ENCODE data around the gene RUFY2.

RUFY2 gene

DNA sequence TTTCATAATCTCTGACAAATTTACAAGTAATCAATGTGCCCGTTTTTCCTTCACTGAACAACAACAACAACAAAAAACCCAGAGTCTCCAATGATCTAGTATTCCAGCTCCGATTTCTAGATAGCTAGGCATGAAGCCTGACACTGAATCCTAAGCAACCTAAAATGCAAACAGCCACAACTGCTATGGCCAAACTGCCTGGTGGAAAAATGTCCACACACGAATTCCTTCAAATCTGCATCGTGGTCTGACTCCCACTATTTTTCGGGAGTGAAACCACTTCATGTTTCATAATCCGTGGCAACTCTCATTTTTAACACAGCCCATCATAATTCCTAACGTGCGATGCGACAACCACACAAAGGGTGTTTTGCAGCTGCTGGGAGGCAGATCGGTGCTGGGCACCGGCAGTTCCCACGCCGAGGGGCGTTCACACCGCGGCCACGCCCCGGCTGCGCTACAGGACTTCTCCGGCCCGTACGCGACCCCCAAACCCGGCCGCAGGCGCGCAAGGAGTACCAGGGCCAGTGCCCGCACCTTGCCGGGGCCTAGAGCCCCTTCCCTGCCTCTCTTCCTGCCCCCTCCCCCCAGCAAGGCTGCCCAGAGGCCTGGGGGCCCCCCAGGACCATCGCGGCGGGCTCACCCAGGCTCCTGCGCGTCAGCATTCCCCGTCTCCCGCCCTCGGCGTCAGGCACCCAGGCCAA is 814 bp downstream of the RUFY2 start:
- Histone ChIP-seq H3K4me3 (ENCODE audit: low read length) (peak overlapping the region; percentile 43), H3K27me3 (ENCODE audit: control insufficient read depth, insufficient read depth, low read length) (no peaks in the 10 kb centered on the region), H3K36me3 (ENCODE audit: control insufficient read depth, insufficient read depth, low read length) (no peaks in the 10 kb centered on the region)

DNA sequence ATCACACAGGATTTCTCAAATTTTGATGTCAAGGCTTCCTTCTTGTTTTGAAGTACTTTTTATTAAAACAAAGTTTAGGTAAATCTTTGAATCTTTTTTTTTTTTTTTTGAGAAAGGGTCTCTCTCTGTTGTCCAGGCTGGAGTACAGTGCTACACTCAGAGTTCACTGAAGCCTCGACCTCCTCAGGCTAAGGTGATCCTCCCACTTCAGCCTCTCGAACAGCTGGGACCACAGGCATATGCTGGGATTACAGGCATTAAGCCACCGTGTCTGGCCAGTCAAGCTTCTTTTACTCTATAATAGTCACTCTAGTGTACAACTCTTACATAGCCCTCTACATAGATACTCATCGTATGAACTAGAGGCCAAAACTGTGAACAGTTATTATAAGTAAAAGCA is 3.4 kb downstream of the RUFY2 start:
- Histone ChIP-seq H3K36me3 (ENCODE audit: control insufficient read depth, insufficient read depth, low read length) (no peaks in the 10 kb centered on the region), H3K9ac (ENCODE audit: low read length) (no peak overlapping the region), H3K4me3 (ENCODE audit: low read length) (no peak overlapping the region), H3K4me1 (ENCODE audit: control insufficient read depth, insufficient read depth, low read length) (no peaks in the 10 kb centered on the region), H3K27me3 (ENCODE audit: control insufficient read depth, insufficient read depth, low read length) (no peaks in the 10 kb centered on the region), H3K9me3 (ENCODE audit: control insufficient read depth, low read length) (no peaks in the 10 kb centered on the region)

More for the DNA sequence above, 814 bp downstream of the RUFY2 start:
- Histone ChIP-seq H3K4me1 (ENCODE audit: control insufficient read depth, insufficient read depth, low read length) (no peaks in the 10 kb centered on the region), H3K9me3 (ENCODE audit: control insufficient read depth, low read length) (no peaks in the 10 kb centered on the region), H3K9ac (ENCODE audit: low read length) (peak overlapping the region; percentile 98)

DNA sequence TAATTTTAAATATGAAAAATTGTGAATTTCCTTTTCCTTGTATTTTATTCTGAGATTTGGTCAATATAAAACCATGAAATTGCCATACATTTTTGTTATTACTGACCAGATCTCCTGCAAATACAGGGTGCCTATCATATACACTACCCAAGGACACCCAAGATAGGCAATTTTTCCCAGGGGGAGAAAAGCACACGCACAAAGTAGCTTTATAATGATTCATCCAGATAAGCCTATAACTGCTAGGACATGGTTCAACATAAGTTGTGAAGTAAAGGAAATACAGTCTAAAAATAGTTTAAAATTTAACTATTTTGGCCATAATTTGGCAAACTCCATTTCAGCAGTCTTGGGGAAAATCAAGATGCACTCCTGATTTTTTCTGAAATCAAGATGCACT is 4.8 kb downstream of the RUFY2 start:
- H3K9me3 ChIP-seq (ENCODE audit: control insufficient read depth, low read length) = no peaks in the 10 kb centered on the region
- no peaks in the 10 kb centered on the region for H3K36me3 ChIP-seq (ENCODE audit: control insufficient read depth, insufficient read depth, low read length)
- no peak overlapping the region for H3K9ac ChIP-seq (ENCODE audit: low read length)
- no peaks in the 10 kb centered on the region for H3K4me1 ChIP-seq (ENCODE audit: control insufficient read depth, insufficient read depth, low read length)
- no peaks in the 10 kb centered on the region for H3K27me3 ChIP-seq (ENCODE audit: control insufficient read depth, insufficient read depth, low read length)
- H3K4me3 ChIP-seq (ENCODE audit: low read length) = no peak overlapping the region

DNA sequence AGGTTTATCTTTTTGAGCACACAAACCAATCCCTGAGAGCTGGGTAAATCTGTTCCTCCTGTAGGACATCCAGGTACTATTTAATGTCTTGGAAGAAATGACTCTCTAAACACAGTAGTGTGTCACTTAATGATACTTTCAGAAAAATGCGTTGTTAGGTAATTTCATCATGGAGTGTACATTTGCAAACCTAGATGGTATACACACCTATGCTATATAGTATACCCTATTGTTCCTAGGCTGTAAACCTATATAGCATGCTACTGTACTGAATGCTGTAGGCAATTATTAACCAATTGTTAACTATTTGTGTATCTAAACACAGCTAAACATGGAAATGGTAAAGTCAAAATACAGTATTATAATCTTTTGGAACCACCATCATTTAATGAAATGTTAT is 10.1 kb downstream of the RUFY2 start:
- Histone ChIP-seq H3K9ac (ENCODE audit: low read length) (no peak overlapping the region), H3K4me3 (ENCODE audit: low read length) (no peak overlapping the region)

DNA sequence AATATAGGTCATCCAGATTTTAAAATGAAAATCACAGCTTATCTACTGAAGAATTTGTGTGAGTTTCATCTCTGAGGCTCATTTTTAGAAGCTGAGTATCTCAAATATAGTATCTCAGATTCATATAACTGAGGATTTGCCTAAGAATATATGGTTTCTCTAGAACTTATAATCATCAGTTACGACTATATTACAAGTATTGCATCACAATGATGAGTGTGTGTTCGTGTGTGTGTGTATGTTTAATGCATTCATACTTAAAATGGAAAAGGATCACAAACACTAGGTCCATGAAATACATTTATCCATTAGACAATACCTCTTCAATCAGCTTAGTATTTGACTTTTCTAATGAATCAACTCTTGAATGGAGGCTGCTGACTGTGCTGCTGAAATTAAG is 21.3 kb downstream of the RUFY2 start:
- H3K36me3 ChIP-seq (ENCODE audit: control insufficient read depth, insufficient read depth, low read length) = no peaks in the 10 kb centered on the region
- H3K4me3 ChIP-seq (ENCODE audit: low read length) = no peak overlapping the region
- no peaks in the 10 kb centered on the region for H3K9me3 ChIP-seq (ENCODE audit: control insufficient read depth, low read length)
- no peaks in the 10 kb centered on the region for H3K4me1 ChIP-seq (ENCODE audit: control insufficient read depth, insufficient read depth, low read length)
- no peak overlapping the region for H3K9ac ChIP-seq (ENCODE audit: low read length)
- no peaks in the 10 kb centered on the region for H3K27me3 ChIP-seq (ENCODE audit: control insufficient read depth, insufficient read depth, low read length)

More for the DNA sequence above, 10.1 kb downstream of the RUFY2 start:
- Histone ChIP-seq H3K4me1 (ENCODE audit: control insufficient read depth, insufficient read depth, low read length) (no peaks in the 10 kb centered on the region), H3K36me3 (ENCODE audit: control insufficient read depth, insufficient read depth, low read length) (no peaks in the 10 kb centered on the region), H3K27me3 (ENCODE audit: control insufficient read depth, insufficient read depth, low read length) (no peaks in the 10 kb centered on the region), H3K9me3 (ENCODE audit: control insufficient read depth, low read length) (no peaks in the 10 kb centered on the region)

DNA sequence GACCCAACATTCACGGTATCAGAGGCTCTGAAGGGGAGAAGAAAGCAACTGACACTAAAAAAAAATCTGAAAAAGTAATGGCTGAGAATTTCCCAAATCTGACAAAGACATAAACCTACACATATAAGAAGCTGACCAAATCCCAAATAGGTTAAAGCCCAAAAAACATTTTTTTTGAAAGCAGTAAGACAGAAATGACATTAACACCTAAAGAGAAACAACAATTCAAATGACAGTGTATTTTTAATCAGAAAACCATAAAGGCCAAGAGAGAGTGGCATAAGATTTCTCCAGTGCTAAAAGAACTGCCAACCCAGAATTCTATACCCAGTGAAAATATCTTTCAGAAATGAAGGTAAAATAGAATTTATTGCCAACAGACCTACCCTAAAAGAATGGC is 35.5 kb downstream of the RUFY2 start:
- Histone ChIP-seq H3K9me3 (ENCODE audit: control insufficient read depth, low read length) (no peaks in the 10 kb centered on the region), H3K4me1 (ENCODE audit: control insufficient read depth, insufficient read depth, low read length) (no peaks in the 10 kb centered on the region), H3K27me3 (ENCODE audit: control insufficient read depth, insufficient read depth, low read length) (no peaks in the 10 kb centered on the region), H3K4me3 (ENCODE audit: low read length) (no peak overlapping the region), H3K36me3 (ENCODE audit: control insufficient read depth, insufficient read depth, low read length) (peaks cover 5% of the 10 kb centered on the region), H3K9ac (ENCODE audit: low read length) (no peak overlapping the region)

DNA sequence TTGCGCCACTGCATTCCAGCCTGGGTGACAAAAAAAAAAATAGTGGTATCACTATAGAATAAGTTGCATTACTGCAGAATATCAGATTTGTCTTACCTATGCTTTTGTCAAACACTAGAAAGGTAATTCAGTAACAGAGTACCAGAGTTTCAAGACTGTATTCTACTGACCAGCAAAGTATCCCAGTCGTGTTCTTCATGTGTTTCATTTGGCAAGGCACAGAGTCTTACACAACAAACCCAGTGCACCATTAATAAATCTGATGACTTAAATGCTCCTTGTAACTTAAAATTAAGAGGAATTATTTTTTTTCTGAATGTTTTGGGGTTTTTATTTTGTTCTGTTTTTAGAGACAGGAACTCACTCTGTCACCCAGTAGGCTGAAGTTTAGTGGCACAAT is 40.0 kb downstream of the RUFY2 start:
- Histone ChIP-seq H3K4me3 (ENCODE audit: low read length) (no peak overlapping the region), H3K9me3 (ENCODE audit: control insufficient read depth, low read length) (no peaks in the 10 kb centered on the region), H3K27me3 (ENCODE audit: control insufficient read depth, insufficient read depth, low read length) (no peaks in the 10 kb centered on the region), H3K4me1 (ENCODE audit: control insufficient read depth, insufficient read depth, low read length) (no peaks in the 10 kb centered on the region), H3K36me3 (ENCODE audit: control insufficient read depth, insufficient read depth, low read length) (no peaks in the 10 kb centered on the region), H3K9ac (ENCODE audit: low read length) (no peak overlapping the region)

DNA sequence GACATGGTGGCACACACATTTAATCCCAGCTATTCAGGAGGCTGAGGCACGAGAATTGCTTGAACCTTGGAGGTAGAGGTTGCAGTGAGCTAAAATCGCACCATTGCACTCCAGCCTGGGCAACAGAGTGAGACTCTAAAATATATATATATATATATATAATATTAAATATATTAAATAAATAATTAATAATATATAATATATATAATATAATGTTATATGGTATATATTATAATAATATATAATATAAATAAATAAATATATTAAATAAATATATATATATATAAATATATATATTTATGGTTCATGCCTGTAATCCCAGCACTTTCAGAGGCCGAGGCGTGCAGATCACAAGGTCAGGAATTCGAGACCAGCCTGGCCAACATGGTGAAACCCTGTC is 40.5 kb downstream of the RUFY2 start:
- no peaks in the 10 kb centered on the region for H3K36me3 ChIP-seq (ENCODE audit: control insufficient read depth, insufficient read depth, low read length)
- no peaks in the 10 kb centered on the region for H3K9me3 ChIP-seq (ENCODE audit: control insufficient read depth, low read length)
- no peak overlapping the region for H3K4me3 ChIP-seq (ENCODE audit: low read length)
- no peaks in the 10 kb centered on the region for H3K4me1 ChIP-seq (ENCODE audit: control insufficient read depth, insufficient read depth, low read length)
- H3K9ac ChIP-seq (ENCODE audit: low read length) = no peak overlapping the region
- no peaks in the 10 kb centered on the region for H3K27me3 ChIP-seq (ENCODE audit: control insufficient read depth, insufficient read depth, low read length)

DNA sequence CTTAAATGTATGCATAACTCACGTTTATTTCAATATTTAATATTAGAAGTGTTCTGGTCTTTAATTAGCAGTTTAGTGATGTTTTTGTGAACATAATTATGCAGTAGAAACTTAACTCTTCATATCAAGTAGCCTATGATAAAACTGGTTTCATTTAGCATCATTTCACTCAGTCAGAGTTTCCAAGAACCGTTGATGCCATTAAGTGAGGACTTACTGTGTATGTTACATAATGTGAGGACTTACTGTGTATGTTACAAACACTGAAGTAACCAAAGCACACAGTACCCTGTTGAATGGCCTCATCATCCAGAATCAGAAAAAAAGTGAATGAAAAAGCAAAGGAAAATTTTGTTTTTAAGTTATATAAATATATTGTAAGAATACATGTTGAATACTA is 41.5 kb downstream of the RUFY2 start:
- Histone ChIP-seq H3K9ac (ENCODE audit: low read length) (no peak overlapping the region), H3K4me1 (ENCODE audit: control insufficient read depth, insufficient read depth, low read length) (no peaks in the 10 kb centered on the region), H3K4me3 (ENCODE audit: low read length) (no peak overlapping the region), H3K36me3 (ENCODE audit: control insufficient read depth, insufficient read depth, low read length) (no peaks in the 10 kb centered on the region), H3K9me3 (ENCODE audit: control insufficient read depth, low read length) (no peaks in the 10 kb centered on the region), H3K27me3 (ENCODE audit: control insufficient read depth, insufficient read depth, low read length) (no peaks in the 10 kb centered on the region)

DNA sequence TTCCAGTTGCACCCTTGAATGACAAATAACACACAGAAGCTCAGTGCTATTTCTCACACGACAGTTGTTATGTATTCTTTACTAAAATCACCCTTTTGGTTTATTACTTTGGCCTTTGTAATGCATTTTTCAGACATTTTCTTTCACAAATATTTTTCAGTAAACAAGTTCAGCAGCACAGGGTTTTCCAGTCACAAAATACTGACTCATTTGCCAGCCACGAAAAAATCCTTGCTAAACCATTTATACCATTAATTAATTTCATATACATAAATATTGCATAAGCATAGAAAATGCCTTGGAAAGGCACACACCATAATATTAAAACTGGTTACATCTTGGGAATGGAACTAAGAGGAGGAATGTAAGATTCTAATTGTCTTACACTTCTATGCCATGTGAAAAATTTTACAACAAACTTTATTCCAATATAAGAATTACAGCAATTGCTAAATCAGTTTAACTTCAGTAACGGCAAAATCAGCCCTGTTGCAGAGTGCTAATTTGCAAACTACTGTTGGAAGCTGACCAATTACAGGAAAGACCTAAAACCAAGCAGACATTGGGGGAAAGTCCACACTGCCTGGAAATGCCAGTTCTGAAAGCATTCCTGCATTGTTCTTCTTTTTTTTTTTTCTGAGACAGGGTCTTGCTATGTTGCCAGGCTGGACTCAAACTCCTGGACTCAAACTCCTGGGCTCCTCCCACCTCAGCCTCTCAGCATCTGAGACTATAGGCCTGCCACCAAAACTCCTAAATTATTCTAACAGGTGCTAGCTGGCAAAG is 42.8 kb downstream of the RUFY2 start:
- Histone ChIP-seq H3K9ac (ENCODE audit: low read length) (no peak overlapping the region), H3K27me3 (ENCODE audit: control insufficient read depth, insufficient read depth, low read length) (no peaks in the 10 kb centered on the region), H3K9me3 (ENCODE audit: control insufficient read depth, low read length) (no peaks in the 10 kb centered on the region), H3K4me3 (ENCODE audit: low read length) (no peak overlapping the region), H3K4me1 (ENCODE audit: control insufficient read depth, insufficient read depth, low read length) (no peaks in the 10 kb centered on the region), H3K36me3 (ENCODE audit: control insufficient read depth, insufficient read depth, low read length) (no peaks in the 10 kb centered on the region)

DNA sequence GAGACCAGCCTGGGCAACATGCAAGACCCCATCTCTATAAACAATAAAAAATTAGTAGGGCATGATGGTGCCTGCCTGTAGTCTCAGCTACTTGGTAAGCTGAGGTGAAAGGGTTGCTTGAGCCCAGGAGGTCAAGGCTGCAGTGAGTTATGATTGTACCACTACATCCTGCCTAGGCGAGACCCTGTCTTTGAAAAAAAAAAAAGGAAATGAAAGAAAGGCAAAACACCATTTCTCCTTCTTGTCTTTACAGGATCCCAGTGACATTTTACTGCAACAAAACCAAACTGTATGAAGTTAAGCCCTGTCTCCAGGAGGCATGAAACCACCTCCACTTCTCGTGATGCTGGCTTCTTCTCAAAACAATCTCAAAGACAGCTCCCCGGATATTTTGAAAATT is 44.5 kb downstream of the RUFY2 start:
- Histone ChIP-seq H3K27me3 (ENCODE audit: control insufficient read depth, insufficient read depth, low read length) (no peaks in the 10 kb centered on the region), H3K9me3 (ENCODE audit: control insufficient read depth, low read length) (no peaks in the 10 kb centered on the region)

DNA sequence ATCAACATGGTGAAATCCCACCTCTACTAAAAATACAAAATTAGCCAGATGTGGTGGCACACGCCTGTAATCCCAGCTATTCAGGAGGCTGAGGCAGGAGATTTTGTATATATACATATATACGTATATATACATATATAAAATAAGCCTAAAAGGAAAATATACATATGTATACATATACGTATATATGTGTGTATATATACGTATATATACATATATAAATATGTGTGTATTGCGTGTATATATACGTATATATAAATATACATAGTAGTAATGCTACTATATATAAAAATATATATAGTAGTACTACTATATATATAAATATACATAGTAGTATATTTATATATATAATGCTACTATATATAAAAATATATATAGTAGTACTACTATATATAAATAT is 47.9 kb downstream of the RUFY2 start:
- Histone ChIP-seq H3K4me3 (ENCODE audit: low read length) (no peak overlapping the region), H3K27me3 (ENCODE audit: control insufficient read depth, insufficient read depth, low read length) (no peaks in the 10 kb centered on the region), H3K4me1 (ENCODE audit: control insufficient read depth, insufficient read depth, low read length) (no peaks in the 10 kb centered on the region), H3K36me3 (ENCODE audit: control insufficient read depth, insufficient read depth, low read length) (no peaks in the 10 kb centered on the region), H3K9ac (ENCODE audit: low read length) (no peak overlapping the region), H3K9me3 (ENCODE audit: control insufficient read depth, low read length) (no peaks in the 10 kb centered on the region)

More for the DNA sequence above, 44.5 kb downstream of the RUFY2 start:
- no peak overlapping the region for H3K9ac ChIP-seq (ENCODE audit: low read length)
- no peaks in the 10 kb centered on the region for H3K4me1 ChIP-seq (ENCODE audit: control insufficient read depth, insufficient read depth, low read length)
- H3K36me3 ChIP-seq (ENCODE audit: control insufficient read depth, insufficient read depth, low read length) = no peaks in the 10 kb centered on the region
- H3K4me3 ChIP-seq (ENCODE audit: low read length) = no peak overlapping the region
